Duodenal mucosa (tissue), 2 donors: ENCODE data around the gene RTP5.
A peak's percentile ranks its signal among the peaks of the same experiment; 100 is the strongest.
"Not testable (repeated sequence)": the region's sequence is repeated elsewhere in the genome, so short reads cannot be mapped to it uniquely, and the experiment has no call there.

Source experiments
- H3K27ac ChIP-seq: one replicate; pipeline ENCODE4 v1.7.0; 2013; ENCODE audit warnings: low read depth, low read length
- H3K27me3 ChIP-seq, 2 donors: one replicate each; pipeline ENCODE4 v1.7.0; 2013; ENCODE audit warnings: low read length in 2 of 2, control low read depth in 1 of 2; ENCODE audit not compliant: insufficient read depth in 2 of 2, control insufficient read depth in 1 of 2
- H3K36me3 ChIP-seq, 2 donors: one replicate each; pipeline ENCODE4 v1.7.0; 2013; ENCODE audit warnings: low read length in 2 of 2, control low read depth in 1 of 2; ENCODE audit not compliant: insufficient read depth in 2 of 2, control insufficient read depth in 1 of 2
- H3K4me1 ChIP-seq, 2 donors: one replicate each; pipeline ENCODE4 v1.7.0; 2013; ENCODE audit warnings: low read length in 2 of 2, control low read depth in 1 of 2; ENCODE audit not compliant: insufficient read depth in 2 of 2, control insufficient read depth in 1 of 2
- H3K4me3 ChIP-seq, 2 donors: one replicate each; pipeline ENCODE4 v1.7.0; 2013; ENCODE audit warnings: low read length in 2 of 2, low read depth in 1 of 2
- H3K9ac ChIP-seq, 2 donors: one replicate each; pipeline ENCODE4 v1.7.0; 2013; ENCODE audit warnings: low read length in 2 of 2, low read depth in 1 of 2
- H3K9me3 ChIP-seq, 2 donors: one replicate each; pipeline ENCODE4 v1.7.0; 2013; ENCODE audit warnings: low read length in 2 of 2, control low read depth in 1 of 2; ENCODE audit not compliant: control insufficient read depth in 1 of 2

The RTP5 gene

DNA sequence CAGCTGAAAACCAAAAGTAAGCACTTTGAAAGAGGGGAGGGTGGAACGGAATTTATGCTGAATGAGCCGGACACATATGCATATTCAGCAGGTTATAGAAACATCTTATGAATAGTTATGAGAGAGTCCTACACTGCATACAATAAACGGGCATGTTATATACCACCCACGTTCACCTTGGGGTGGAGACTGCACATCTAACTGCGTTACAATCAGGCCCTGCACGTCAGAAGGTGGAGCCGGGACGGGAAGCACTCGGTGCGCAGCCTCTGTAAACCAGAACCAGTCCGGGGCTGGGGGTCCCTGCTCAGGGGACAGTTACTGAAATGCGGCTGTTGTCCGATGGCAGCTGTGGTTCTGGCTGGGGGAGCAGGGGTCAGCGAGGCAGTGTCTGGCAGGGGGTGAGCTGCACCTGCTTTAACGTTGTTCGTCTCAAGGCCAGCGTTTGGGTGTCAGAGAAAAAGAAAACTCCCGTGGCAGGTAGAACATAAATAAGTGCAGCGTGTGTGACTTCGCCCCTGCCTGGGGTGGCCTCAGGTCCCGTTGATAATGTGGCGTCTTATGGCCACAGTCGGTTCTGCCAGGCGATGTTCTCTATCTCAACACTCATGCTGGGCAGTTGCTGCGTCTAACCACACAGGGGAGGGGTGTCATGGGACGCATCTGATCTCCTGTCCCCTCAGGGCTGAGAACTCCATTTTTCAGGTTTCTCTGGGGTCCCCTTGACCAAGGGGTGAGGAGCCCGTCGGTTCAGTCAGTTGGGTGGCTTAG, 35.6 kb upstream of the RTP5 start:
- H3K9me3 ChIP-seq, H3K27me3 ChIP-seq, H3K36me3 ChIP-seq, H3K9ac ChIP-seq, H3K4me3 ChIP-seq, H3K4me1 ChIP-seq, H3K27ac ChIP-seq: not testable (repeated sequence)

DNA sequence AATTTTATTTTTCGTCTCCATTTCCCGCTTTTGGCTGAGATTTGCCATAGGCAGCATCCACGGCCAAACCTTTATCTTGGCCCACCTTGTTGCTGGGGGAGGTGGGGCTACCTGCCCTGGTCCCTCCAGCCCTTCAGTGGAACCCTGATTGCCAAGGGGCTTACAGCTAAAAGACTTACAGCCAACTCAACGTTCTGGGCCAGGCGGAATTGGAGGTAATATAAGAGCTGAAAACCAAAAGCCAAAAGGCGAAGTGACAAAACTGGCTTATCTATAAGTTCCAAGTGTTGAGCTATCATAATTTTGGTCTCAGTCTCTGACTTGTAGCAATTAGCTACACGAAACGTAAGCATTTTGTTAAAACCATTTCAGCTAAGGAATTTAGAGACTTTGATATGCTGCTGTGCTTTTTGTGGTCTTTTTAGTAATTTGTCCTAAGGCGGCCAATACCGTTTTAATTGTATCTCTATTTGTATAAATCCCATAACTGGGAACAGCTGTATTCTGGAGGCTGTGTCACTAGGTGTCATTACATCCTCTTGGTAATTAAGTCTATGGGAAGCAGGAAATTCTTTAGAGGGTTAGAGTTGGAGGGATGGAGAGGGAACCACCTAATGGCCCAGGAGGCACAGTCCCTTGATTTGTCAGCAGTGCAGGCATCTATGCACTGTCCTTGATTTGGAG, 34.9 kb upstream of the RTP5 start:
- H3K27me3 ChIP-seq: peaks cover 0 to 3% of the 10 kb centered on the region in 2 donors
- no peaks in the 10 kb centered on the region for H3K36me3 ChIP-seq
- H3K27ac ChIP-seq: no peak overlapping the region
- H3K4me3 ChIP-seq: no peak overlapping the region
- no peak overlapping the region for H3K9ac ChIP-seq
- H3K4me1 ChIP-seq: no peaks in the 10 kb centered on the region
- no peaks in the 10 kb centered on the region for H3K9me3 ChIP-seq

DNA sequence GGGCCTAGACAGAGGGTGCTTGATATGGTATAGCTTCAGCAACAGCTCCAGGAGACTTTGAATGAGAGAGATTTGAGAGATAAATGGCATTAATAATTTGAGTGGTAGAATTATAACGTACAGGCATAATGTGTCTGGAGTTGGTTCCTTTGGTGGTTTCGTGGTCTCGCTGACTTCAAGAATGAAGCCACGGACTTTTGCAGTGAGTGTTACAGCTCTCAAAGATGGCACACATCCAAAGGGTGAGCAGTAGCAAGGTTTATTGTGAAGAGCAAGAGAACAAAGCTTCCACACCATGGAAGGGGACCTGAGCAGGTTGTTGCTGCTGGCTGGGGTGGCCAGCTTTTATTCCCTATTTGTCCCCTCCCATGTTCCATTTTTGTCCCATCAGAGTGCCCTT, 33.9 kb upstream of the RTP5 start:
- Histone ChIP-seq H3K27ac (no peak overlapping the region), H3K27me3 (peaks cover 0 to 3% of the 10 kb centered on the region in 2 donors), H3K36me3 (no peaks in the 10 kb centered on the region), H3K4me3 (no peak overlapping the region), H3K9me3 (no peaks in the 10 kb centered on the region), H3K9ac (no peak overlapping the region), H3K4me1 (no peaks in the 10 kb centered on the region)

GRCh38 chr2:241836292-241836691, 33.2 kb upstream of the RTP5 start:
- no peak overlapping the region for H3K4me3 ChIP-seq
- H3K9ac ChIP-seq: no peak overlapping the region
- H3K4me1 ChIP-seq: no peaks in the 10 kb centered on the region
- peaks cover 0 to 3% of the 10 kb centered on the region in 2 donors for H3K27me3 ChIP-seq
- H3K9me3 ChIP-seq: no peaks in the 10 kb centered on the region
- no peaks in the 10 kb centered on the region for H3K36me3 ChIP-seq
- H3K27ac ChIP-seq: no peak overlapping the region

DNA sequence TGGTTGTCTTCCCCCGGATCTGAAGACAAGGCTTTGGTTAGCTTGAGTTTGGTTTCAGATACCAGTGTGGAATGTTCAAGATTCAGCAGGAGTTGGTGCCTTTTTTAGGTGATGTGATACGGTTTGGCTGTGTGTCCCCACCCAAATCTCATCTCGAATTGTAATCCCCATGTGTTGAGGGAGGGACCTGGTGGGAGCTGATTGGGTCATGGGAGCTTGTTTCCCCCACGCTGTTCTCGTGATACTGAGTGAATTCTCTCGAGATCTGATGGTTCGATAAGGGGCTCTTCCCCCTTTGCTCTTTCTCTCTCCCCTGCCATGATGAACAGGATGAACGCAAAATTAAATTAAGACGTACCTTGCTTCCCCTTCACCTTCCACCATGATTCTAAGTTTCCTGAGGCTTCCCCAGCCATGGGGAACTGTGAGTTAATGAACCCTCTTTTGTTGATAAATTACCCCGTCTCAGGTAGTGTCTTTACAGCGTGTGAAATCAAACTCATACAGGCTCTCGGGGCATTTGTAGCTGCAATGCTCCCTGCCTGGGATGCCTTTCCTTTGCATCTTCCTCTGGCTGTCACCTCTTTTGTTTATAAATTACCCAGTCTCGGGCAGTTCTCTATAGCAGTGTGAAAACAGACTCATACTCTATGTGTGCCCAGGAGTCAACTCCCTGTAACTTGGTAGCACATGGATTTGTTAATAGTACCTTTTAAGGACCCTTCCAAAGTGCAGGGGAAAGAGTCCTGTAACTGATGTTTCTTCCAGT, 32.1 kb upstream of the RTP5 start:
- no peak overlapping the region for H3K4me3 ChIP-seq
- no peaks in the 10 kb centered on the region for H3K36me3 ChIP-seq
- peaks cover 0 to 3% of the 10 kb centered on the region in 2 donors for H3K27me3 ChIP-seq
- H3K9ac ChIP-seq: no peak overlapping the region
- no peaks in the 10 kb centered on the region for H3K9me3 ChIP-seq
- no peaks in the 10 kb centered on the region for H3K4me1 ChIP-seq
- no peak overlapping the region for H3K27ac ChIP-seq

GRCh38 chr2:241841181-241842066, 28.1 kb upstream of the RTP5 start:
- no peaks in the 10 kb centered on the region for H3K9me3 ChIP-seq
- peaks cover 9 to 18% of the 10 kb centered on the region in 2 donors for H3K4me1 ChIP-seq
- H3K4me3 ChIP-seq: no peak overlapping the region
- H3K27ac ChIP-seq: no peak overlapping the region
- peaks cover 0 to 3% of the 10 kb centered on the region in 2 donors for H3K27me3 ChIP-seq
- H3K9ac ChIP-seq: no peak overlapping the region
- H3K36me3 ChIP-seq: no peaks in the 10 kb centered on the region

GRCh38 chr2:241842067-241842415, 27.5 kb upstream of the RTP5 start:
- H3K27ac ChIP-seq: no peak overlapping the region
- H3K4me1 ChIP-seq: peaks cover 9 to 18% of the 10 kb centered on the region in 2 donors
- peaks cover 0 to 3% of the 10 kb centered on the region in 2 donors for H3K27me3 ChIP-seq
- H3K36me3 ChIP-seq: no peaks in the 10 kb centered on the region
- H3K4me3 ChIP-seq: no peak overlapping the region
- no peak overlapping the region for H3K9ac ChIP-seq
- H3K9me3 ChIP-seq: no peaks in the 10 kb centered on the region

- H3K4me3 ChIP-seq: peak overlapping the region; percentile 50 to 58
- peaks cover 9 to 18% of the 10 kb centered on the region in 2 donors for H3K4me1 ChIP-seq
- no peaks in the 10 kb centered on the region for H3K9me3 ChIP-seq
- no peaks in the 10 kb centered on the region for H3K36me3 ChIP-seq
- H3K9ac ChIP-seq: no peak overlapping the region
- peaks cover 0 to 3% of the 10 kb centered on the region in 2 donors for H3K27me3 ChIP-seq
- no peak overlapping the region for H3K27ac ChIP-seq
These were observed 26.8 kb upstream of the RTP5 start for GRCh38 chr2:241842620-241843211.

DNA sequence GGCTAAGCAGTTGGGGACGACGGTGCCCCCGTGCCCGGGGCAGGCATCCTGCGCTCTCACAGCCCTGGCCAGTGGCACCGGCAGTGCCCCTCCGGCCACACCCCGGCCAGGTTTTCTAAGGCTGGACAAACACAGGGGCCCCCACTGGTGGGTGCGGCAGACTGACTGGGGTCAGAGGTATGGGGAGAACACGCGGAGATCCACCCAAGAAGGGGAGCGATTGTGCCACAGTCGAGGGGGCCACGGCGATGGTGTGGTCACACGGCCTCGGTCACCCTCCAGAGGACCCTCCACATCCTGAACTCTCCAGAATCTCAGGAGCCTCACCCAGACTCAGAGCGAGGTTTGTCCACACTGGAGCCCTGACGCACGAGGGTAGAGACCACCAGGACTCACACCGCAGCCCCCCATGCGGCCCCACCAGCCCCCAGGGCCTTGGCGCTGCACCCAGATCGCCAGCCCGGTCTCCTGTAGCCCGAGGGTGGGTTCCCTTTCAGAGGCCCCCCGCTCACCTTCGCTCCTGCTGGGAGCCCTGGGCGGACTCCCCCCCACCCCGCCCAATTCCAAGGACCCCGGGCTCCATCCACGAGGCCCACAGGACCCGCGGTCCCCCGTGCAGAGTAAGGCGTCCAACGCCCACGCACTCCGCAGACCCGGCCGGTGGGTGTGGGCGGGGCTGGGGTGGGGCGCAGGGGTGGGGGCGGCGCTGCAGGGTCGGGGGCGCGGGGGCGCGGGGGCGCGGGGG, 26.0 kb upstream of the RTP5 start:
- Histone ChIP-seq H3K4me3 (peak overlapping the region; percentile 50 to 58), H3K9me3 (no peaks in the 10 kb centered on the region), H3K36me3 (no peaks in the 10 kb centered on the region), H3K9ac (no peak overlapping the region), H3K27ac (peak overlapping the region; percentile 36), H3K4me1 (peaks cover 9 to 18% of the 10 kb centered on the region in 2 donors), H3K27me3 (no peaks in the 10 kb centered on the region)
